Activated effector memory CD4-positive, alpha-beta T cell treated with anti-CD3 and anti-CD28 coated beads, Interleukin-2, amount 50 U/mL, for 16 hours (primary cell): ENCODE results near the gene SLC50A1.

Experiments
- DNase-seq: peaks from one replicate; pipeline ENCODE4 v3.0.0-alpha.2; 2020

SLC50A1 gene

DNA sequence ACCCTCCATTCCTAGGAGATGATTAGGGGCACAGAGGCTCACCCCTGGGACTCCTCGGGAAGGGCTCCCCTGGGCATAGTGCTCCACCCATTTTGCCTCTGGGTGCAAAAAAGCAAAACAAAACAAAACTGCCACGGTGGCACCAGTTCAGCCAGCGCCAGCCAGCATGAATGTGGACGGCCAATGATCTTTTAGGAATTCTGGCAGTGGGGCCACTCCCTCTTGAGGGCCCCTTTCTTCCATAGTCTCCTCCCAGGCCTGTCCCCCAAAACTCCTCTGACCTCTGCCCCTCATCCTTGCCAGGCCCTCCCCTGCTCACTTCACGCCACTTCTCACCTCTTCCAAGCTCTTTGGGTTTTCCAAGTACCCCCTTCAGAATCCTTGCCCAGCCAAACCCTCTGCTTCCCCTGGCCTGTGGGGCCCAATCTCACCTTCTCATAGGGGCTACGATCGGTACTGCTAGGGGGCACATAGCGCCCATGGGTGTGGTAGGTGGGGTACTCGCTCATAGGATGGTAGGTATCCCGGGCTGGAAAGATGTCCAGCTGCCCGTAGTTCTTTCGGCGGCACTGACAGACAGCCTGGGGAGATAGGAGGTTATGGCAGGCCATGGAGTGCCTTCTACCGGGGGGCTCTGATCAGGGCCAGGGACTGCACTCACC lies 51.3 kb downstream of the SLC50A1 start:
- no peak for DNase-seq

DNA sequence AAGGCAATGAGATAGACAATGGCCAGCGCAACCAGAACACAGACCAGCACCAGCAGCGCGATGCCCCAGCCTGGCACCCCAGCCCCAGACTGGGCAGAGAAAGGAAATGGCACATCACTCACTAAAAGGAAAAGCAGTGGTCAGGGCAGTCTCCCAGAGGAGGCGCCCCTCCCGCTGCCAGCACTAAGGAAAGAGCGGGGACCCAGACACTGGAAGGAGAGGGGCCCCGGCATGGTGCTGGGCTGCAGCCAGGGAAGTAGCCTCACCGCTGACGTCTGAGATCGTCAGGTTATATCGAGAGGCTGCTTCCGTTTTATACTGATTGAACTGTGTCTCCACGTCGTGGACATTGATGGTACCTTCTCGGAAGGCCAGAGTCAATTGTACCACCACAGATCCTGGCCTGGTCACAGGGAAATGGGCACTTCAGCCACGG lies 51.8 kb downstream of the SLC50A1 start:
- no peak for DNase-seq

- no peak for DNase-seq
These were observed 52.6 kb downstream of the SLC50A1 start for GRCh38 chr1:155188268-155188667.
